ENCODE results near the gene HIVEP3.

HIVEP3 gene

GRCh38 chr1:41631971-41632370, 286.8 kb downstream of the HIVEP3 start:
- TF ChIP-seq USF1 (IDR thresholded peaks at IDR 0.05) (no peak), RAD21 (IDR thresholded peaks at IDR 0.05; ENCODE audit: low read depth) (no peak), REST (IDR thresholded peaks at IDR 0.05; ENCODE audit: low read depth) (no peak), NFIC (IDR thresholded peaks at IDR 0.05) (no peak), FOXM1 (IDR thresholded peaks at IDR 0.05; ENCODE audit: borderline replicate concordance, low read depth) (no peak)

GRCh38 chr1:41631154-41631553, 287.6 kb downstream of the HIVEP3 start:
- no peak for TF ChIP-seq FOXM1 (IDR thresholded peaks at IDR 0.05; ENCODE audit: borderline replicate concordance, low read depth)
- no peak for TF ChIP-seq REST (IDR thresholded peaks at IDR 0.05; ENCODE audit: low read depth)
- no peak for TF ChIP-seq USF1 (IDR thresholded peaks at IDR 0.05)
- no peak for TF ChIP-seq TEAD4 (IDR thresholded peaks at IDR 0.05)
- no peak for TF ChIP-seq CEBPB (IDR thresholded peaks at IDR 0.05)
- no peak for TF ChIP-seq EGR1 (IDR thresholded peaks at IDR 0.05)
- TF ChIP-seq YY1 (IDR thresholded peaks at IDR 0.05; ENCODE audit: low read depth), result no peak

- TF ChIP-seq TCF12 (IDR thresholded peaks at IDR 0.05; ENCODE audit: low read depth) (no peak), MAX (IDR thresholded peaks at IDR 0.05) (no peak), ZBTB7A (IDR thresholded peaks at IDR 0.05; ENCODE audit: low read depth) (no peak), FOXM1 (IDR thresholded peaks at IDR 0.05; ENCODE audit: borderline replicate concordance, low read depth) (no peak), YY1 (IDR thresholded peaks at IDR 0.05; ENCODE audit: low read depth) (no peak), TAF1 (IDR thresholded peaks at IDR 0.05; ENCODE audit: low read depth) (no peak), CREB1 (IDR thresholded peaks at IDR 0.05; ENCODE audit: low read depth) (no peak), EP300 (IDR thresholded peaks at IDR 0.05; ENCODE audit: borderline replicate concordance) (no peak), EGR1 (IDR thresholded peaks at IDR 0.05) (no peak), NFIC (IDR thresholded peaks at IDR 0.05) (no peak), RAD21 (IDR thresholded peaks at IDR 0.05; ENCODE audit: low read depth) (no peak)
These were observed 289.2 kb downstream of the HIVEP3 start for GRCh38 chr1:41629571-41629970.

GRCh38 chr1:41629141-41629540, 289.6 kb downstream of the HIVEP3 start:
- TF ChIP-seq YY1 (IDR thresholded peaks at IDR 0.05; ENCODE audit: low read depth) (no peak), EP300 (IDR thresholded peaks at IDR 0.05; ENCODE audit: borderline replicate concordance) (no peak), CEBPB (IDR thresholded peaks at IDR 0.05) (no peak), TCF12 (IDR thresholded peaks at IDR 0.05; ENCODE audit: low read depth) (no peak), RAD21 (IDR thresholded peaks at IDR 0.05; ENCODE audit: low read depth) (no peak), USF1 (IDR thresholded peaks at IDR 0.05) (no peak), EGR1 (IDR thresholded peaks at IDR 0.05) (no peak), REST (IDR thresholded peaks at IDR 0.05; ENCODE audit: low read depth) (no peak), ZBTB7A (IDR thresholded peaks at IDR 0.05; ENCODE audit: low read depth) (no peak), MAX (IDR thresholded peaks at IDR 0.05) (no peak), FOXM1 (IDR thresholded peaks at IDR 0.05; ENCODE audit: borderline replicate concordance, low read depth) (no peak), TAF1 (IDR thresholded peaks at IDR 0.05; ENCODE audit: low read depth) (no peak), NFIC (IDR thresholded peaks at IDR 0.05) (no peak), CREB1 (IDR thresholded peaks at IDR 0.05; ENCODE audit: low read depth) (no peak), TEAD4 (IDR thresholded peaks at IDR 0.05) (no peak)
